HG02763 (cell line): ENCODE measurements around the gene KCNK6.
A peak's percentile ranks its signal among the peaks of the same experiment; 100 is the strongest.
"Not testable (repeated sequence)": the region's sequence is repeated elsewhere in the genome, so short reads cannot be mapped to it uniquely, and the experiment has no call there.

Experiments
- ATAC-seq: cut with Tn5 transposase; IDR thresholded peaks from one replicate; pipeline ENCODE4 v1.9.1; 2021; ENCODE audit warnings: mild to moderate bottlenecking, moderate library complexity; ENCODE audit not compliant: unreplicated experiment

The KCNK6 gene

GRCh38 chr19:38321646-38322196, 2.1 kb downstream of the KCNK6 start:
- no peak for ATAC-seq

- no peak for ATAC-seq
Observed at GRCh38 chr19:38323291-38323690, 3.6 kb downstream of the KCNK6 start.

GRCh38 chr19:38324431-38324830, 4.8 kb downstream of the KCNK6 start:
- ATAC-seq: no peak

DNA sequence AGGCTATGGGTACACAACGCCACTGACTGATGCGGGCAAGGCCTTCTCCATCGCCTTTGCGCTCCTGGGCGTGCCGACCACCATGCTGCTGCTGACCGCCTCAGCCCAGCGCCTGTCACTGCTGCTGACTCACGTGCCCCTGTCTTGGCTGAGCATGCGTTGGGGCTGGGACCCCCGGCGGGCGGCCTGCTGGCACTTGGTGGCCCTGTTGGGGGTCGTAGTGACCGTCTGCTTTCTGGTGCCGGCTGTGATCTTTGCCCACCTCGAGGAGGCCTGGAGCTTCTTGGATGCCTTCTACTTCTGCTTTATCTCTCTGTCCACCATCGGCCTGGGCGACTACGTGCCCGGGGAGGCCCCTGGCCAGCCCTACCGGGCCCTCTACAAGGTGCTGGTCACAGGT, 6.9 kb downstream of the KCNK6 start:
- ATAC-seq: no peak

GRCh38 chr19:38329651-38330050, 10.0 kb downstream of the KCNK6 start:
- ATAC-seq: no peak

- no peak for ATAC-seq
Observed at GRCh38 chr19:38331728-38332127, 12.1 kb downstream of the KCNK6 start.

DNA sequence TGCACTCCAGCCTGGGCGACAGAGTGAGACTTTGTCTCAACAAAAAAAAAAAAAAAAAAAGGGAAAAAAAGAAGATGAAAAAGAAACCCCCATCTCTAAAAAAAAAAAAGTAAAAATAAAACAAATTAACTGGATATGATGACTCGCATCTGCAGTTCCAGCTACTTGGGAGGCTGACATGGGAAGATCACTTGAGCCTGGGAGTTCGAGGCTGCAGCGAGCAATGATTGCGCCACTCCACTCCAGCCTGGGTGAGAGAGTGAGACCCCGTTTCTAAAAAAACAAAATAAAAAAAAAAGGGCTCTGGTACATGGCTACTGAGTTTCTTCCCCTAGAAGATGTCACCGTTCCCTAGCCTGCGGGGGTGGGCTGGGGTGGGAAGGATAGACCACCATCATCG, 13.6 kb downstream of the KCNK6 start:
- no peak for ATAC-seq

DNA sequence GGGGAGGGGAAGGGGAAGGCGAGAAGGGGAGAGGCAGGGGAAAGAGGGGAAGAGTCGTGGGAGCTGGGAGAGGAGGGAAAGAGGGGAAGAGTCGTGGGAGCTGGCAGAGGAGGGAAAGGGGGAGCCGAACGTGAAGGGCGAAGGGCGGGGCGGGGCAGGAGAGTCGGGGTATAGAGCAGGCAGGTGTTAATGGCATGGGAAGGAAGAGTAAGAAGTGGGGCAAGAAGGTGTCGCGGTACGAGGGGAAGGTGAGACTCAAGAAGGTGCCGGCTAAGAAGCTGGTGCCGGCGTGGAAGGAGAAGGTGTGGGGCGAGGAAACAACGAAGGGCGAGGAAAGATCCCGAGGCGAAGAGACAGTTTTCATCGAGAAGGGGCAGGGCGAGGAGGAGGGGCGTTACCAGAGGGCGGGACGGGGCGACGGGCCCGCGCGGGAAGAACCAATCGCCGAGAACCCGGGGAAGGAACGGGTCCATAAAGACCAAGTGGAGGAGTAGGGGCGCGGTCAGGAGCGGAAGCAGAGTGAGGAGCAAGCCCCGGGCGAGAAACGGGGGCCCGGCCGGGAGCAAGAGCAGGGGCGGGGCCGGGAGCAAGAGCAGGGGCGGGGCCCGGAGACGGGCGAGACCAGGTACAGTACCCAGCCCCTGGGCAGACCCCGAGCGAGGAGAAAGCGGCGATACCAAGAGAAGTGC, 16.4 kb downstream of the KCNK6 start:
- peak; percentile 73 for ATAC-seq

DNA sequence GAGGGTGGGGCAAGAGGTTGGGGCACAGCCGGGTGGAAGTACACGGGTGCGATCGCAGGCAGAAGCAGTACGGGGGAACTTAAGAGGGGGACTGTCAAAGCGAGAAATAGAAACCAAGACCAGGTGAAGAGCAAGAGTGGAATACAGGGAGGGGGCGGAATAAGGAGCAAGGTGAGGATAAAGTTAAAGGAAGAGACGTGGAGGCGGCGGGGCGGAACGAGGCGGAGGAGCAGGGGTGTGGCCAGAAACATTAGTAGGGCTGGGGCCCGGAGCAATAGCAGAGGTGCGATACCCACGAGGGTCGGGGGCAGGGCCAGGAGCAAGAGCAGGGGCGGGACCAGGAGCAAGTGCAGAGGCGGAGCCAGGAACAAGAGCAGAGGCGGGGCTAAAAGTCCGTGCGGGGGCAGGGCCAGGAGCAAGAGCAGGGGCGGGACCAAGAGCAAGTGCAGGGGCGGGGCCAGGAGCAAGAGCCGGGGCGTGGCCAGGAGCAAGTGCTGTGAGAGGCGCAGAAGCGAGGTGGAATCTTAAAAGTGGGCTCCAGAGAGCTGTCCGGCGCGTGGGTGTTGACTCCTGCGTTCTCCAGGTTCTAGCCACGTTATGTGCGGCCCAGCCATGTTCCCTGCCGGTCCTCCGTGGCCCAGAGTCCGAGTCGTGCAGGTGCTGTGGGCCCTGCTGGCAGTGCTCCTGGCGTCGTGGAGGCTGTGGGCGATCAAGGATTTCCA, 17.2 kb downstream of the KCNK6 start:
- ATAC-seq: peak; percentile 40

DNA sequence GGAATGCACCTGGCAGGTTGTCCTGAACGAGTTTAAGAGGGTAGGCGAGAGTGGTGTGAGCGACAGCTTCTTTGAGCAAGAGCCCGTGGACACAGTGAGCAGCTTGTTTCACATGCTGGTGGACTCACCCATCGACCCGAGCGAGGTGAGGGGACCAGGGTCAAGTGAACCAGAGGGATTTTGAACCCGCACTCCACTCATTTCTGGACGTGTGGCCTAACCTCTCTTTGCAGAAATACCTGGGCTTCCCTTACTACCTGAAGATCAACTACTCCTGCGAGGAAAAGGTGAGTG, 17.7 kb downstream of the KCNK6 start:
- ATAC-seq: no peak

DNA sequence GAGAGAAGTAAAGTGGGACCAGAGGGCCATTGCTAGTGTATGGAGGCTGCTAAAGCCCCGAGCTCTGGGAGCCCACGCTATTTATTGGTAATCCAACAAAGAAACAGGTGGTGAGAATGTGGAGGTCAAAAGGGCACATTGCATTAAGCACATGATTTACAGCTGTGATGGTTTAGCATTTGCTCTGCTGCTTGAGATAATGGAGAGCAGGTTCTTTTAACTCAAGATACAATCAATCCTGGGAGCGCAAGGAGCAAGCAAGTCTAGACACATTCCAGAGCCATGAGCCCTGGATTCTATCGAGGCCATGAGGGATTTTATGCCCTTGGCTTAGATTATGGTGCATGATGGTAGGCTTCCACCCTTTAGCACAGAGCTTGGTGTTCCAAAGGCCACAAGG, 19.4 kb downstream of the KCNK6 start:
- not testable (repeated sequence) for ATAC-seq

GRCh38 chr19:38340927-38341326, 21.3 kb downstream of the KCNK6 start:
- ATAC-seq: no peak

DNA sequence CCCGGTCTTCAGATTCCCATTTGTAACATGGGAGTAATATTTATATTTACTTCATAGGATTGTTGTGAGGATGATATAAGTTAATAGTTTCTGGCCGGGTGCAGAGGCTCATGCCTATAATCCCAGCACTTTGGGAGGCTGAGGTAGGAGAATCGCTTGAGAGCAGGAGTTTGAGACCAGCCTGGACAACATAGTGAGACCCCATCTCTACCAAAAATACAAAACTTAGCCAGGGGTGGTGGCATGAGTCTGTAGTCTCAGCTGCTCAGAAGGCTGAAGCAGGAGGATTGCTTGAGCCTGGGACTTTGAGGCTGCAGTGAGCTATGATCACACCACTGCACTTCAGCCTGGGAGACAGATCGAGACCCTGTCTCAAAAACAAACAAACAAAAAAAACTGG, 27.2 kb downstream of the KCNK6 start:
- no peak for ATAC-seq

DNA sequence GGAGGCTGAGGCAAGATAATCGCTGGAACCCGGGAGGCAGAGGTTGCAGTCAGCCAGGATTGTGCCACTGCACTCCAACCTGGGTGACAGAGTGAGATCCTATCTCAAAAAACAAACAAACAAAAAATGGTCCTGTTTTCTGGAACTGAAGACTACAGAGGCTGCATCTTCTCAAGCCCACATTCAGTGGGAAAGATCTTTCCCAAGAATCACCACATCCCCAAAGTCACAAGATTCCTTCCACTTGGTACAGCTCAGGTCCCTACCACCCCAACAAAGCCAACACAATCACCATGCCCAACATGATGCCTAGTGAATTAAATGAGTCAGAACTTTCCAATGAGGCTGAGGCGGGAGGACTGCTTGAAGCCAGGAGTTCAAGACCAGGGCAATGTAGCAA, 31.2 kb downstream of the KCNK6 start:
- ATAC-seq: no peak

DNA sequence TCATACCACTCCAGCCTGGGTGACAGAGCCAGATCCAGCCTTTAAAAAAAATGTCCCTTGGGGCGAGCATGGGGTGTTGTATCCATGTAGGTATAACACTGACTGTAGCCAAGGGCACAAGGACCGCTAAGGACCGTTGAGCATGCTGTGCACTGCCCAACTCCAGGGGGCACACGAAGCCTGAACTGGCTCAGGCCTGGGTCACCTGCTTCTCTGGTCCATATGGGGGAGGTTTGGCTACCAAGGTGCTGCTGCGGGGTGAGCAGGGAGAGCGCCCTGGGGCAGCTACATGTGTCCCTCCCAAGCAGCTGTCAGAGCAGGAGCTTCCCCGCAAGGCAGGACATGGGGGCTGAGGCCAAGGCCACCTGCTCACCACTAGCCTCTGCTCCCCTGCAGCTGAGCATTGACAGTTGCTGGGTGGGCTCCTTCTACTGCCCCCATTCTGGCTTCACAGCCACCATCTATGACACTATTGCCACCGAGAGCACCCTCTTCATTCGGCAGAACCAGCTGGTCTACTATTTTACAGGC, 32.3 kb downstream of the KCNK6 start:
- ATAC-seq: no peak

- no peak for ATAC-seq
Observed at GRCh38 chr19:38352611-38353010, 33.0 kb downstream of the KCNK6 start.

DNA sequence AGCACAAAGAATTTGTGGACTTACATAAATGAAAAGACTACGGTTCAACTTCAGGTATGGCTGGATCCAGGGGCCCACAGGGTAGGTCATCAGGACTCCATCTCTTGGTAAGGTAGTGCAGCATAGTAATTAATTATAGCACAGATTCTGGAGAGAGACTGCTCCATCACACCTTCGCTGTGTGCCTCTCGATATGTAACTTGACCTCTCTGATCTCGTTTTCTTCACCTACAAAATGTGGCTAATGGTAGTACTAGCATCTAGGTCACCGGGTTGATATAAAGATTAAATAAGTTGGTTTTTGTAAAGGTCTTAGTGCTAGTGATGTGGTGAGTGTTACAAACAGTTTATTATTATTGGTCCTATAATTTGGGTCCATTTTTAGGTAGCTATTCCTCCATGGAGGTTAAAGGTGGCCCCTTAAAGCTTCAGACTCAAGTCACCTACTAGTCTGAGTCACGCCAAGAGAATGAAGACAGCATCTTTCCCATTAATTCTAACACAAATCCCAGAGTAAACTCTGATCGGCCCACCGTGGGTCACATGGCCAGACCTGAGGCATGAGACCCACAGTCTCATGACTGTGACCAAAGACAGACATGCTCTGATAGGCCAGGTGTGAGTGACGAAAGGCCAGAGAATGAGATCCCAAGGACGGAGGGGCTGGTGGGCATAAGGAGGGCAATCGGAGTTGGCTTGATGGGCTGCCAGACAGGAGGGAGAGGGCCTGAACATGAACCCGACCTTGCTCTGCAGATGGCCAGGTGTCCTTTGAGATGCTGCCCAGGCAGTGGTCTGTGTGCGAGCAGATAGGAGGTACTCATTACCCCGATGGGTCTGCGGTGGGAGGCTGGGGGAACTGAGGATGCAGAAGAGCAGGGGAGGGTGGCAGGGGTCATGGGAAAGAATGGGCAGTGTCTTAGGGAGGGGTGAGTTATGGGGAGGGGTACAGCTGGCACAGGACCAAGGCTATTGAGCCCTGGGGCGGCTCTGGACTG, 36.4 kb downstream of the KCNK6 start:
- ATAC-seq: no peak

GRCh38 chr19:38358071-38358470, 38.4 kb downstream of the KCNK6 start:
- ATAC-seq: no peak

DNA sequence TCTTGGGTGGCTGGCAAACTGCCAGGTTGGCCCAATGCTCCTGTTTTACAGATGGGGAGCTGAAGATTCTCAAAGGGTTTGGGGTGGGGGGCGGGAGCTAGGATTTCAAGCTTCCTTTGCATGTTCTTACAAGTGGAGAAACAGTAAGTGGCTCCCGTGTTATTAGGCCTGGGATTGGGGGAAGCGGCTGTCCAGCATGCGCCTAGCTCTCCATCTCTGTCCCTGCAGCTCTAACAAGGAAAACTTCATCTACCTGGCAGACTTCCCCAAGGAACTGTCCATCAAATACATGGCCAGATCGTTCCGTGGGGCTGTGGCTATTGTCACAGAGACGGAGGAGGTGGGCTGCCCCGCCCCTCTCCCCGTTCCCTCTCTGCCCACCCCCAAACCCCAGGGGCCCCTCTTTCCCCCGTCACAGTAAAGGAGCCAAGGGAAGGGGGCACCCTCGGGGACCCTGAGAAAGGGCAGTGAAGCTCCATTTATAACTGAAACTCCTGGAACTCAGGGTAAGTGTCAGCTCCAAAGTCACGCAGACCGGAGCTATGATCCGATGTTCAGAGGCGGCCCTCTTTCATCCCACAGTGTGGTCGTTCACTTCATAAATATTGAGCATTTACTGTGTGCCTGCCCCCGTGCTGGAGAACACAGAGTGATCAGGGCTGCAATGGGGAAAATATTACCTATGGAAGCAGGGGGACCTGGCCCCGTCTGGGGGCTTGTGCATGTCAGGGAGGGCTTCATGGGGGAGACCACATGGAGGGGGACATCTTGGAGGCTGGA, 39.8 kb downstream of the KCNK6 start:
- ATAC-seq: no peak

DNA sequence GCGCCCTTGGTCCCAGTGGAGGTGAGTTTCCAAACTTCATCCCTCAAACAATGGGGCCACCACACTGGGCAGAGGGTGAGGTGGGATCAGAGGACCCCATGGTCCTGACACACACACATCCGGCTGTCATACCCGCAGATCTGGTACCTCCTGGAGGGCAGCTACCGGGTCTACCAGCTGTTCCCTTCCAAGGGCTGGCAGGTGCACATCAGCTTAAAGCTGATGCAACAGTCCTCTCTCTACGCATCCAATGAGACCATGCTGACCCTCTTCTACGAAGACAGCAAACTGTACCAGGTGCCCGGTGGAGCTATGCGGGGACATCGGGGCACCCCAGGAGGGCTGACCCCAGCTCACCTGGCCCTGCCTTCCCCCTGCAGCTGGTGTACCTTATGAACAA, 40.7 kb downstream of the KCNK6 start:
- no peak for ATAC-seq
